HepG2 (cell line): Measurements from ENCODE around the gene PELI2.

Experiments
- CTCF ChIP-seq: sonication (generic); formaldehyde crosslinking; IDR thresholded peaks from 2 replicates; pipeline ENCODE4 v1.5.0; 2020; ENCODE audit warnings: mild to moderate bottlenecking, missing genetic modification reagents, moderate library complexity
- LRRFIP1 ChIP-seq: sonication (generic); formaldehyde crosslinking; conservative IDR thresholded peaks from 2 replicates; pipeline ENCODE4 v1.4.0; 2020; ENCODE audit warnings: missing genetic modification reagents

- no peak for TF ChIP-seq LRRFIP1 (CRISPR knock-in tag)
- no peak for TF ChIP-seq CTCF (CRISPR knock-in tag)
Measured at GRCh38 chr14:56195704-56196103, 77.5 kb downstream of the PELI2 start.
